Measurements from ENCODE around the gene NUP205.

The NUP205 gene

GRCh38 chr7:135539629-135540028 lies 18.1 kb upstream of the NUP205 start:
- FAIRE-seq, result no peak

GRCh38 chr7:135541029-135541428 lies 16.7 kb upstream of the NUP205 start:
- FAIRE-seq, result no peak

GRCh38 chr7:135550196-135550595 lies 7.5 kb upstream of the NUP205 start:
- FAIRE-seq, result no peak

GRCh38 chr7:135552148-135552547 lies 5.6 kb upstream of the NUP205 start:
- FAIRE-seq, result no peak

- FAIRE-seq, result no peak
Measured at GRCh38 chr7:135553346-135553745, 4.4 kb upstream of the NUP205 start.

GRCh38 chr7:135558337-135558767 lies 635 bp downstream of the NUP205 start:
- no peak for FAIRE-seq

- FAIRE-seq, result no peak
Measured at GRCh38 chr7:135558881-135559280, 1.2 kb downstream of the NUP205 start.

GRCh38 chr7:135560631-135561030 lies 2.9 kb downstream of the NUP205 start:
- FAIRE-seq, result no peak

- no peak for FAIRE-seq
Measured at GRCh38 chr7:135562720-135563119, 5.0 kb downstream of the NUP205 start.

GRCh38 chr7:135571834-135572233 lies 14.1 kb downstream of the NUP205 start:
- no peak for FAIRE-seq

- no peak for FAIRE-seq
Measured at GRCh38 chr7:135573541-135573940, 15.8 kb downstream of the NUP205 start.

- FAIRE-seq, result no peak
Measured at GRCh38 chr7:135575296-135575695, 17.6 kb downstream of the NUP205 start.

GRCh38 chr7:135578569-135578968 lies 20.9 kb downstream of the NUP205 start:
- FAIRE-seq, result no peak

GRCh38 chr7:135584362-135585353 lies 26.9 kb downstream of the NUP205 start:
- FAIRE-seq, result no peak

GRCh38 chr7:135597181-135597925 lies 39.6 kb downstream of the NUP205 start:
- peak; percentile 77 for FAIRE-seq

GRCh38 chr7:135597926-135598305 lies 40.2 kb downstream of the NUP205 start:
- no peak for FAIRE-seq

- FAIRE-seq, result peak; percentile 91
Measured at GRCh38 chr7:135599471-135599870, 41.8 kb downstream of the NUP205 start.

- FAIRE-seq, result no peak
Measured at GRCh38 chr7:135600226-135600625, 42.5 kb downstream of the NUP205 start.

GRCh38 chr7:135601182-135601581 lies 43.5 kb downstream of the NUP205 start:
- no peak for FAIRE-seq

- no peak for FAIRE-seq
Measured at GRCh38 chr7:135602304-135602703, 44.6 kb downstream of the NUP205 start.

- no peak for FAIRE-seq
Measured at GRCh38 chr7:135616136-135616535, 58.4 kb downstream of the NUP205 start.

- no peak for FAIRE-seq
Measured at GRCh38 chr7:135617781-135618180, 60.1 kb downstream of the NUP205 start.

- no peak for FAIRE-seq
Measured at GRCh38 chr7:135618510-135618909, 60.8 kb downstream of the NUP205 start.

GRCh38 chr7:135620447-135620846 lies 62.7 kb downstream of the NUP205 start:
- FAIRE-seq, result no peak
